ENCODE data around the gene NAAA. TPM values are rescaled to one million over a fixed set of nuclear protein-coding genes. Genes with fewer than 3 reads are reported as not detected.

NAAA gene
- 12.1 and 16.0 TPM in 2 replicates for polyA plus RNA-seq

DNA sequence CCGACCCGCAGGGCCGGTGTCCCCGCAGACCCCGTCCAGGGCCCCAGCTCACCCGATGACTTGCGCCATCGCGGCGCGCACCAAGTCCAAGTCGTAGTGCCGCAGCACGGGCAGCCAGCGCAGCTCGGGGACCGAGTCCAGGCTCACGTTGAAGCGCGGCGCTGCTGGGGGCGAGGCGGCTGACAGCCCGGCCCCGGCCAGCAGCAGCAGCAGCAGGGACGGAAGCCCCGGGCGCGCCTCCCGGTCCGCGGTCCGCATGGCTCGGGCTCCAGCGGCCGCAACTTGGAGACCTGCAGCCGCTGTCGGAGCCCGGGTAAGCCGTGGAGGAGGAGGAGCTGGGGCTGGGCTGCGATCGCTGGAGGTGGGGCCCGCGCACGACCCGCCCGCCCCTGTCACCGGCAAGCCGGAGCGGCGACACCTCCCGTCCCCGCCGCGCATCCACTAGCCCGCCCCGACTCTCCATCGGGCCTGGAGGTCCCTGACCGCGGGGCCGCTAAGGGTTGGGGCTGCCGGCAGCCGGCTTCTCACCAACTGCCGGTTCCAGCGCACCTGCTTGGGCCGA is at the start of gene NAAA:
NAAA (minus strand) TSS at position 322 of the 562 bp plus-strand sequence; CDS start at position 258, 64 bp downstream.

GRCh38 chr4:75902352-75902751 is 38.5 kb downstream of the NAAA start, which contains the start of gene PPEF2:
Gene PPEF2 (minus strand): TSS chr4:75902452. CDS start chr4:75896325, 6,127 bp downstream.

Other genes with a start within 250 kb of the NAAA start
- 96.8 and 105 TPM in 2 replicates for gene USO1, start 216.4 kb downstream of the NAAA start, polyA plus RNA-seq
- not detected in 2 replicates for gene PPEF2, start 38.6 kb downstream of the NAAA start, polyA plus RNA-seq
- 109 and 133 TPM in 2 replicates for gene SDAD1, start 49.9 kb upstream of the NAAA start, polyA plus RNA-seq
- not detected in 2 replicates for gene CXCL9, start 66.5 kb upstream of the NAAA start, polyA plus RNA-seq
- not detected in 2 replicates for gene CXCL10, start 82.5 kb upstream of the NAAA start, polyA plus RNA-seq
- gene CXCL11, start 95.1 kb upstream of the NAAA start, polyA plus RNA-seq: not detected in 2 replicates
- gene ART3, start 133.7 kb upstream of the NAAA start, polyA plus RNA-seq: 1.5 and 4.1 TPM in 2 replicates
- gene NUP54, start 207.4 kb upstream of the NAAA start, polyA plus RNA-seq: 16.9 TPM in 2 replicates